HCT116 (cell line): Measurements from ENCODE around the gene SGF29. TPM values are rescaled to one million over a fixed set of nuclear protein-coding genes. Genes with fewer than 3 reads are reported as not detected.

ENCODE experiments used
- ATAC-seq: fragments of 200-7000 bp; cut with Tn5 transposase; 2 replicates; pipeline ENCODE4 v1.9.1; 2020; ENCODE audit warnings: mild to moderate bottlenecking, moderate library complexity
- BruUV-seq: library from RNA; stranded (reverse); fragments of 400-500 nt; replicated peaks from 2 replicates; lab custom pipeline; 2021; lab: Mats Ljungman, UMichigan
- CTCF ChIA-PET: fragments of 300-600 bp; sonication (Branson Sonifier 250); formaldehyde crosslinking; loops from one replicate; lab custom pipeline; 2021; ENCODE audit warnings: antibody characterized with exemption; lab: Charles Lee
- POLR2A ChIA-PET: fragments of 300-600, 350-600 bp; sonication (Branson Sonifier 250); formaldehyde crosslinking; loops from one replicate; lab custom pipeline; 2021; ENCODE audit warnings: antibody characterized with exemption; lab: Charles Lee
- RAD21 ChIA-PET, 2 experiments: fragments of 300-600 bp; sonication (Branson Sonifier 250); formaldehyde crosslinking; loops; one replicate each; lab custom pipeline; 2023; ENCODE audit warnings: low total read pairs in 2 of 2; ENCODE audit not compliant: uncharacterized antibody in 2 of 2, unreplicated experiment in 2 of 2, low non-redundant PET in 1 of 2; lab: Charles Lee
- DNase-seq: peaks from one replicate; pipeline ENCODE4 v3.0.0-alpha.2; 2010; ENCODE audit warnings: low read depth, low spot score
- H2AFZ ChIP-seq: fragments of 200-600 bp; shearing (Covaris generic), sonication (generic); 2 replicates; pipeline ENCODE4 v1.6.1; 2017; ENCODE audit warnings: low read depth, mixed run types, mixed read lengths, antibody characterized with exemption, low read length; ENCODE audit not compliant: poor library complexity, severe bottlenecking
- H3K27ac ChIP-seq: 2 replicates; pipeline ENCODE4 v1.5.1; 2012; ENCODE audit warnings: low read depth, low read length
- H3K27me3 ChIP-seq: fragments of 200-600 bp; sonication (generic); 2 replicates; pipeline ENCODE4 v1.6.1; 2016; ENCODE audit warnings: mixed run types, low read length, mixed read lengths; ENCODE audit not compliant: insufficient read depth
- H3K36me3 ChIP-seq, 2 experiments: fragments of 200-500 bp in 1 of 2; fragments of 200-600 bp in 1 of 2; sonication (Bioruptor generic) in 1 of 2; sonication (generic) in 1 of 2; 2 replicates each; pipeline versions ENCODE4 v1.5.1 to v1.6.1; 2014 to 2016; ENCODE audit warnings: low read length in 2 of 2, inconsistent platforms in 1 of 2, mixed read lengths in 1 of 2, mixed run types in 1 of 2; ENCODE audit not compliant: insufficient read depth in 2 of 2, control insufficient read depth in 1 of 2
- H3K4me1 ChIP-seq, 2 experiments: fragments of 200-600 bp in 1 of 2; sonication (generic) in 1 of 2; 2 replicates each; pipeline versions ENCODE4 v1.5.1 to v1.6.1; 2012 to 2017; ENCODE audit warnings: low read length in 2 of 2, inconsistent platforms in 1 of 2, mild to moderate bottlenecking in 1 of 2, mixed read lengths in 1 of 2, mixed run types in 1 of 2, moderate library complexity in 1 of 2; ENCODE audit not compliant: insufficient read depth in 2 of 2, control insufficient read depth in 1 of 2
- H3K4me2 ChIP-seq: fragments of 200-600 bp; sonication (generic); 2 replicates; pipeline ENCODE4 v1.6.1; 2017; ENCODE audit warnings: mixed run types, low read length, mixed read lengths
- H3K4me3 ChIP-seq, 2 experiments: fragments of 200-600 bp in 1 of 2; sonication (generic) in 1 of 2; replicated peaks in 1 of 2; 2 replicates each; pipeline ENCODE4 v1.5.1; 2011 to 2016; ENCODE audit warnings: low read length in 2 of 2, control low read depth in 1 of 2, low read depth in 1 of 2, mild to moderate bottlenecking in 1 of 2, mixed read lengths in 1 of 2, mixed run types in 1 of 2
- H3K79me2 ChIP-seq: fragments of 200-600 bp; sonication (generic); 2 replicates; pipeline ENCODE4 v1.6.1; 2017; ENCODE audit warnings: mild to moderate bottlenecking, mixed run types, low read length, moderate library complexity, mixed read lengths; ENCODE audit not compliant: insufficient read depth
- H3K9ac ChIP-seq: fragments of 200-600 bp; sonication (generic); 2 replicates; pipeline ENCODE4 v1.6.1; 2016; ENCODE audit warnings: low read length, mixed read lengths
- H3K9me2 ChIP-seq: fragments of 200-600 bp; sonication (generic), shearing (Covaris generic); 2 replicates; pipeline ENCODE4 v1.6.1; 2017; ENCODE audit warnings: mixed run types, mild to moderate bottlenecking, moderate library complexity; ENCODE audit not compliant: insufficient read depth
- H3K9me3 ChIP-seq, 2 experiments: fragments of 200-500 bp in 1 of 2; fragments of 200-600 bp in 1 of 2; sonication (Bioruptor generic) in 1 of 2; sonication (generic) in 1 of 2; 2 replicates each; pipeline ENCODE4 v1.6.1; 2014 to 2017; ENCODE audit warnings: low read length in 2 of 2, mixed read lengths in 2 of 2, inconsistent platforms in 1 of 2, low read depth in 1 of 2, mild to moderate bottlenecking in 1 of 2, mixed run types in 1 of 2, moderate library complexity in 1 of 2; ENCODE audit not compliant: control insufficient read depth in 1 of 2, insufficient read depth in 1 of 2
- H4K20me1 ChIP-seq: fragments of 200-600 bp; sonication (generic), shearing (Covaris generic); 2 replicates; pipeline ENCODE4 v1.6.1; 2017; ENCODE audit warnings: mixed run types, mild to moderate bottlenecking, moderate library complexity; ENCODE audit not compliant: insufficient read depth
- CEBPB ChIP-seq: IDR thresholded peaks from 2 replicates; pipeline ENCODE4 v1.6.1; 2012; ENCODE audit warnings: low read depth
- EGR1 ChIP-seq: IDR thresholded peaks from 2 replicates; pipeline ENCODE4 v1.6.1; 2012; ENCODE audit warnings: low read depth
- ELF1 ChIP-seq: IDR thresholded peaks from 2 replicates; pipeline ENCODE4 v1.6.1; 2012; ENCODE audit warnings: low read depth, borderline replicate concordance
- EZH2 ChIP-seq: fragments of 200-600 bp; sonication (generic); IDR thresholded peaks from 2 replicates; pipeline ENCODE4 v1.6.1; 2017; ENCODE audit warnings: antibody characterized with exemption, mixed run types
- EZH2phosphoT487 ChIP-seq: fragments of 200-600 bp; IDR thresholded peaks from 2 replicates; pipeline ENCODE4 v1.6.1; 2018; ENCODE audit warnings: antibody characterized with exemption, borderline replicate concordance
- FOSL1 ChIP-seq: IDR thresholded peaks from 2 replicates; pipeline ENCODE4 v1.6.1; 2012; ENCODE audit warnings: low read depth
- JUND ChIP-seq: IDR thresholded peaks from 2 replicates; pipeline ENCODE4 v1.6.1; 2012
- MAX ChIP-seq: IDR thresholded peaks from 2 replicates; pipeline ENCODE4 v1.6.1; 2012
- POLR2A ChIP-seq: IDR thresholded peaks from 2 replicates; pipeline ENCODE4 v1.7.0; 2011; ENCODE audit warnings: borderline replicate concordance; ENCODE audit not compliant: insufficient read depth, insufficient read length; ENCODE audit errors: extremely low read depth
- RAD21 ChIP-seq: IDR thresholded peaks from 2 replicates; pipeline ENCODE4 v1.6.1; 2012; ENCODE audit warnings: low read depth, mild to moderate bottlenecking
- REST ChIP-seq: IDR thresholded peaks from 2 replicates; pipeline ENCODE4 v1.6.1; 2012; ENCODE audit warnings: low read depth
- SIN3A ChIP-seq: IDR thresholded peaks from 2 replicates; pipeline ENCODE4 v1.6.1; 2012; ENCODE audit warnings: low read depth
- SP1 ChIP-seq: IDR thresholded peaks from 2 replicates; pipeline ENCODE4 v1.6.1; 2012; ENCODE audit warnings: low read depth
- SRF ChIP-seq: IDR thresholded peaks from 2 replicates; pipeline ENCODE4 v1.6.1; 2012; ENCODE audit warnings: low read depth
- TCF7L2 ChIP-seq: IDR thresholded peaks from 2 replicates; pipeline ENCODE4 v1.7.0; 2011; ENCODE audit warnings: borderline replicate concordance, inconsistent platforms; ENCODE audit not compliant: insufficient read depth, insufficient read length; ENCODE audit errors: extremely low read depth
- YY1 ChIP-seq: IDR thresholded peaks from 2 replicates; pipeline ENCODE4 v1.6.1; 2011; ENCODE audit warnings: low read length, low read depth, moderate library complexity, mild to moderate bottlenecking; ENCODE audit not compliant: insufficient replicate concordance; ENCODE audit errors: extremely low read depth
- ZBTB33 ChIP-seq: IDR thresholded peaks from 2 replicates; pipeline ENCODE4 v1.6.1; 2011; ENCODE audit warnings: mild to moderate bottlenecking, low read length, moderate library complexity; ENCODE audit not compliant: insufficient replicate concordance; ENCODE audit errors: extremely low read depth
- ZNF274 ChIP-seq: fragments of 200-500 bp; sonication (Bioruptor generic); IDR thresholded peaks from 2 replicates; pipeline ENCODE4 v1.6.1; 2014; ENCODE audit warnings: mild to moderate bottlenecking, low read depth, low read length, inconsistent platforms
- intact Hi-C: fragments of 100-400 bp; cut with micrococcal nuclease; formaldehyde crosslinking; loops from 2 replicates; pipeline ENCODE4 v1.10.0; 2022
- total RNA-seq: library from RNA; stranded (reverse); gene quantifications from one replicate; pipeline ENCODE4 v1.2.1, GENCODE V29; 2021; ENCODE audit not compliant: unreplicated experiment
- TF ChIP-seq, protein P1 (sequence below), 3 experiments: fragments of 200-600 bp in 1 of 3; sonication (generic) in 1 of 3; IDR thresholded peaks in 2 of 3; conservative IDR thresholded peaks in 1 of 3; 2 replicates each; pipeline ENCODE4 v1.5.1; 2012 to 2017; ENCODE audit warnings: low read depth in 2 of 3, low read length in 2 of 3, antibody characterized with exemption in 1 of 3, borderline replicate concordance in 1 of 3, control low read depth in 1 of 3, mild to moderate bottlenecking in 1 of 3, mixed read lengths in 1 of 3, mixed run types in 1 of 3, moderate library complexity in 1 of 3; ENCODE audit not compliant: insufficient read depth in 1 of 3
- TF ChIP-seq, protein P2 (sequence below): IDR thresholded peaks from 2 replicates; pipeline ENCODE4 v1.6.1; 2012

SGF29 gene
- total RNA-seq, 1 experiment from 2014 or later, result 19.7 TPM

- no peak overlapping the region for H3K9ac ChIP-seq
- CTCF ChIA-PET, result no interaction called here
- peaks cover 3 to 12% of the 10 kb centered on the region in 2 experiments for H3K4me1 ChIP-seq
- H3K9me2 ChIP-seq, result no peaks in the 10 kb centered on the region
- no peak overlapping the region for H3K27ac ChIP-seq
- RAD21 ChIA-PET, result no interaction called here
- intact Hi-C loops, result no loop called here
- H3K9me3 ChIP-seq, result no peaks in the 10 kb centered on the region
- BruUV-seq, result no TSS peak
- TF ChIP-seq SP1 (no peak), SIN3A (no peak), ZNF274 (no peak), MAX (no peak), POLR2A (no peak), FOSL1 (no peak), JUND (no peak), ELF1 (no peak), REST (no peak), RAD21 (no peak), CEBPB (no peak), EZH2 (no peak), EZH2phosphoT487 (no peak), ZBTB33 (no peak), SRF (no peak), YY1 (no peak), EGR1 (no peak), TCF7L2 (no peak)
- TF ChIP-seq, protein P1, sequence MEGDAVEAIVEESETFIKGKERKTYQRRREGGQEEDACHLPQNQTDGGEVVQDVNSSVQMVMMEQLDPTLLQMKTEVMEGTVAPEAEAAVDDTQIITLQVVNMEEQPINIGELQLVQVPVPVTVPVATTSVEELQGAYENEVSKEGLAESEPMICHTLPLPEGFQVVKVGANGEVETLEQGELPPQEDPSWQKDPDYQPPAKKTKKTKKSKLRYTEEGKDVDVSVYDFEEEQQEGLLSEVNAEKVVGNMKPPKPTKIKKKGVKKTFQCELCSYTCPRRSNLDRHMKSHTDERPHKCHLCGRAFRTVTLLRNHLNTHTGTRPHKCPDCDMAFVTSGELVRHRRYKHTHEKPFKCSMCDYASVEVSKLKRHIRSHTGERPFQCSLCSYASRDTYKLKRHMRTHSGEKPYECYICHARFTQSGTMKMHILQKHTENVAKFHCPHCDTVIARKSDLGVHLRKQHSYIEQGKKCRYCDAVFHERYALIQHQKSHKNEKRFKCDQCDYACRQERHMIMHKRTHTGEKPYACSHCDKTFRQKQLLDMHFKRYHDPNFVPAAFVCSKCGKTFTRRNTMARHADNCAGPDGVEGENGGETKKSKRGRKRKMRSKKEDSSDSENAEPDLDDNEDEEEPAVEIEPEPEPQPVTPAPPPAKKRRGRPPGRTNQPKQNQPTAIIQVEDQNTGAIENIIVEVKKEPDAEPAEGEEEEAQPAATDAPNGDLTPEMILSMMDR (IDR thresholded peaks at IDR 0.05 in 2 of 3, conservative IDR thresholded peaks at IDR 0.05 in 1 of 3; ENCODE audit: borderline replicate concordance in 1 of 3, insufficient read depth in 1 of 3, low read depth in 2 of 3, low read length in 2 of 3), result no peak
- TF ChIP-seq, protein P2, sequence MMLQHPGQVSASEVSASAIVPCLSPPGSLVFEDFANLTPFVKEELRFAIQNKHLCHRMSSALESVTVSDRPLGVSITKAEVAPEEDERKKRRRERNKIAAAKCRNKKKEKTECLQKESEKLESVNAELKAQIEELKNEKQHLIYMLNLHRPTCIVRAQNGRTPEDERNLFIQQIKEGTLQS, result no peak
- no peaks in the 10 kb centered on the region for H3K79me2 ChIP-seq
- ATAC-seq, result no peak
- H3K4me3 ChIP-seq, result no peak overlapping the region
- no peaks in the 10 kb centered on the region for H4K20me1 ChIP-seq
- no peaks in the 10 kb centered on the region for H3K27me3 ChIP-seq
- H3K4me2 ChIP-seq, result no peak overlapping the region
- H3K36me3 ChIP-seq, result peaks cover 0 to 3% of the 10 kb centered on the region in 2 experiments; a peak in 1 of 4 replicates
- POLR2A ChIA-PET, result no interaction called here
- H2AFZ ChIP-seq, result no peak overlapping the region
- DNase-seq, result no peak
Observed at GRCh38 chr16:28591355-28591754, 37.6 kb downstream of the SGF29 start.
